ENCODE measurements around the gene SMIM24.

DNA sequence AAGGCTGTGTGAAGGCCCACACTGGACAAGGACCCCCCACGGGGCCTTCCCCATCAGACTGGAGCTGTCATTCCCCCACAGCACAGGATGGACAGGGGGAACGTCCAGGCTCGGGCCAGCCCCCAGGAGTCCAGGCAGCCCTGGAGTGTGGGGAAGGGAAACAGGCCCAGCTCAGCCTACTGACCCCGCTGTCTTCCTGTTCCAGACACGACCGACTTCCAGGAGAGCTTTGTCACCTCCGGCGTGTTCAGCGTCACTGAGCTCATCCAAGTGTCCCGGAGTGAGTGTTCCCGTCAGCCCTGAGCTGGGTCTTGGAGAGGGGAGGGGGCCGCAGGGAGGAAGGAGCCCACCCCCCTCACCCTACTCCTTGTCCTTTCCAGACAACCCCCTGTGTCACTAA lies 47.0 kb downstream of the SMIM24 start:
- no peak for TF ChIP-seq FOXM1 (IDR thresholded peaks at IDR 0.05; ENCODE audit: borderline replicate concordance, low read depth)
- TF ChIP-seq TAF1 (IDR thresholded peaks at IDR 0.05; ENCODE audit: low read depth) = no peak
- TF ChIP-seq, protein P1, sequence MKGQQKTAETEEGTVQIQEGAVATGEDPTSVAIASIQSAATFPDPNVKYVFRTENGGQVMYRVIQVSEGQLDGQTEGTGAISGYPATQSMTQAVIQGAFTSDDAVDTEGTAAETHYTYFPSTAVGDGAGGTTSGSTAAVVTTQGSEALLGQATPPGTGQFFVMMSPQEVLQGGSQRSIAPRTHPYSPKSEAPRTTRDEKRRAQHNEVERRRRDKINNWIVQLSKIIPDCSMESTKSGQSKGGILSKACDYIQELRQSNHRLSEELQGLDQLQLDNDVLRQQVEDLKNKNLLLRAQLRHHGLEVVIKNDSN (IDR thresholded peaks at IDR 0.05) = no peak
- TF ChIP-seq, protein P2, sequence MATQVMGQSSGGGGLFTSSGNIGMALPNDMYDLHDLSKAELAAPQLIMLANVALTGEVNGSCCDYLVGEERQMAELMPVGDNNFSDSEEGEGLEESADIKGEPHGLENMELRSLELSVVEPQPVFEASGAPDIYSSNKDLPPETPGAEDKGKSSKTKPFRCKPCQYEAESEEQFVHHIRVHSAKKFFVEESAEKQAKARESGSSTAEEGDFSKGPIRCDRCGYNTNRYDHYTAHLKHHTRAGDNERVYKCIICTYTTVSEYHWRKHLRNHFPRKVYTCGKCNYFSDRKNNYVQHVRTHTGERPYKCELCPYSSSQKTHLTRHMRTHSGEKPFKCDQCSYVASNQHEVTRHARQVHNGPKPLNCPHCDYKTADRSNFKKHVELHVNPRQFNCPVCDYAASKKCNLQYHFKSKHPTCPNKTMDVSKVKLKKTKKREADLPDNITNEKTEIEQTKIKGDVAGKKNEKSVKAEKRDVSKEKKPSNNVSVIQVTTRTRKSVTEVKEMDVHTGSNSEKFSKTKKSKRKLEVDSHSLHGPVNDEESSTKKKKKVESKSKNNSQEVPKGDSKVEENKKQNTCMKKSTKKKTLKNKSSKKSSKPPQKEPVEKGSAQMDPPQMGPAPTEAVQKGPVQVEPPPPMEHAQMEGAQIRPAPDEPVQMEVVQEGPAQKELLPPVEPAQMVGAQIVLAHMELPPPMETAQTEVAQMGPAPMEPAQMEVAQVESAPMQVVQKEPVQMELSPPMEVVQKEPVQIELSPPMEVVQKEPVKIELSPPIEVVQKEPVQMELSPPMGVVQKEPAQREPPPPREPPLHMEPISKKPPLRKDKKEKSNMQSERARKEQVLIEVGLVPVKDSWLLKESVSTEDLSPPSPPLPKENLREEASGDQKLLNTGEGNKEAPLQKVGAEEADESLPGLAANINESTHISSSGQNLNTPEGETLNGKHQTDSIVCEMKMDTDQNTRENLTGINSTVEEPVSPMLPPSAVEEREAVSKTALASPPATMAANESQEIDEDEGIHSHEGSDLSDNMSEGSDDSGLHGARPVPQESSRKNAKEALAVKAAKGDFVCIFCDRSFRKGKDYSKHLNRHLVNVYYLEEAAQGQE (IDR thresholded peaks at IDR 0.05; ENCODE audit: low read depth) = no peak
- no peak for TF ChIP-seq EP300 (IDR thresholded peaks at IDR 0.05; ENCODE audit: borderline replicate concordance)
